A549 treated with Mapracorat at 1 μM for 4 hours (cell line): ENCODE results near the gene TNNI3K. TPM values are rescaled to one million over a fixed set of nuclear protein-coding genes. Genes with fewer than 3 reads are reported as not detected.

Source experiments
- total RNA-seq: library from RNA; stranded (reverse); fragments of 200-300 nt; extraction: Qiagen RNA extraction; gene quantifications from 5 replicates; pipeline ENCODE4 v1.2.3, GENCODE V29; 2022

The TNNI3K gene, protein sequence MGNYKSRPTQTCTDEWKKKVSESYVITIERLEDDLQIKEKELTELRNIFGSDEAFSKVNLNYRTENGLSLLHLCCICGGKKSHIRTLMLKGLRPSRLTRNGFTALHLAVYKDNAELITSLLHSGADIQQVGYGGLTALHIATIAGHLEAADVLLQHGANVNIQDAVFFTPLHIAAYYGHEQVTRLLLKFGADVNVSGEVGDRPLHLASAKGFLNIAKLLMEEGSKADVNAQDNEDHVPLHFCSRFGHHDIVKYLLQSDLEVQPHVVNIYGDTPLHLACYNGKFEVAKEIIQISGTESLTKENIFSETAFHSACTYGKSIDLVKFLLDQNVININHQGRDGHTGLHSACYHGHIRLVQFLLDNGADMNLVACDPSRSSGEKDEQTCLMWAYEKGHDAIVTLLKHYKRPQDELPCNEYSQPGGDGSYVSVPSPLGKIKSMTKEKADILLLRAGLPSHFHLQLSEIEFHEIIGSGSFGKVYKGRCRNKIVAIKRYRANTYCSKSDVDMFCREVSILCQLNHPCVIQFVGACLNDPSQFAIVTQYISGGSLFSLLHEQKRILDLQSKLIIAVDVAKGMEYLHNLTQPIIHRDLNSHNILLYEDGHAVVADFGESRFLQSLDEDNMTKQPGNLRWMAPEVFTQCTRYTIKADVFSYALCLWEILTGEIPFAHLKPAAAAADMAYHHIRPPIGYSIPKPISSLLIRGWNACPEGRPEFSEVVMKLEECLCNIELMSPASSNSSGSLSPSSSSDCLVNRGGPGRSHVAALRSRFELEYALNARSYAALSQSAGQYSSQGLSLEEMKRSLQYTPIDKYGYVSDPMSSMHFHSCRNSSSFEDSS
- total RNA-seq = 0.22 TPM in 1 of 5 replicates, not detected in the others

GRCh38 chr1:74235153-74235552 is at the start of gene TNNI3K:
TNNI3K (plus strand) TSS chr1:74235387; CDS start chr1:74235452, 65 bp downstream.

GRCh38 chr1:74197657-74198552 is 37.3 kb upstream of the TNNI3K start, which contains the start of the genes FPGT and LRRIQ3:
FPGT (plus strand) TSS chr1:74198242; CDS start chr1:74198279, 37 bp downstream.
LRRIQ3 (minus strand) TSS chr1:74198176; CDS start chr1:74183684, 14,492 bp downstream.

DNA sequence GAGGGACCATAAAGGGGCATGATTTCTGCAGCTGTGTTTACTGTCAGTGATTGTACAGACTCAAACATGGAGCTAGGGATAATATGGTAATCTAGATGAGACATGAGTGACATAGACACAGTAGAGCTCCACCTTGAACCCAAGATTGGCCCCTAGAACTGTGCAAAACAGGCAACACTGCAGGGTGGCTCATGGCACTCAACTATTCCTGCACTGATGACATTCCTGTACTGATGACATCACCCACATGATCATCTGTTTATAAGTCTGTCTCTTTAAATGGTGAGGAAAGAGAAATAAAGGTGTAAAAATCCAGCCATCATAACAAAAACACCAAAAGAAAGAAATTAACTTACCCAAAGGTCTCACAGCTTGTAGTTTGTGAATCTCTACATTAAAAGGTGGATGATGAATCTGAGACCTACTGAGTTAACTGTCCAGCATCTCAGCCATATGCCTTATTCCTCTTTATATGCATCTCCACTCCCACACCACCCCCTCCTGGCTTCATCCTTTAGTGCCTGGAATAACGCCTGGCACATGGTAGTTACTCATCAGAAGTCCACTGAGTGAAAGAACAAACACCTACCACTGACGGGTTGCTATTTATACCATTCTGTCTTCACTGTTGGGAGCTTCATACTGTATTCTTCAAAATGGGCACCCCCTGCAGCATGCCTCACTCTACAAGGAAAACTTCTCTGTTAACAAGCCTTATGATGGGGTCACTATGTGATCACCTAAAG is 277.2 kb downstream of the TNNI3K start, which contains the start of gene LRRC53:
Gene LRRC53 (minus strand): TSS at position 442 of the 746 bp plus-strand sequence. CDS start 29,262 bp downstream, outside the sequence.

Other genes starting within 250 kb of the TNNI3K start
- 0.53 to 1.1 TPM (median 0.62 TPM) in 5 replicates for gene LRRIQ3, start 37.2 kb upstream of the TNNI3K start, total RNA-seq
- gene FPGT, start 37.1 kb upstream of the TNNI3K start, total RNA-seq = 6.0 to 7.9 TPM (median 6.9 TPM) in 5 replicates